Measurements from ENCODE around the gene TMCO4. TPM values are rescaled to one million over a fixed set of nuclear protein-coding genes. Genes with fewer than 3 reads are reported as not detected.

The TMCO4 gene
- total and polyA plus RNA-seq, 10 of the 15 experiments (the other 5 are each of a cell fraction or from before 2014, with no cell fraction given), result 2.4 to 20.8 (median 13.0) TPM

- TF ChIP-seq MTA3 (IDR thresholded peaks at IDR 0.05; ENCODE audit: borderline replicate concordance, low read length), result no peak
- 0 out of 2 replicates have a peak, but pooled peaks have one; percentile 42 for TF ChIP-seq IRF4 (IDR thresholded peaks at IDR 0.05; ENCODE audit: low read depth, low read length)
- TF ChIP-seq ZNF622 (IDR thresholded peaks at IDR 0.05), result no peak
- no peak; the same call in 1 of the 2 replicates for TF ChIP-seq MLLT1 (IDR thresholded peaks at IDR 0.05)
- TF ChIP-seq BCL11A (IDR thresholded peaks at IDR 0.05; ENCODE audit: low read depth, low read length), result 0 out of 2 replicates have a peak, but pooled peaks have one; percentile 7
- TF ChIP-seq TARDBP (IDR thresholded peaks at IDR 0.05; ENCODE audit: borderline replicate concordance), result no peak
- peak; percentile 86 for TF ChIP-seq NBN (IDR thresholded peaks at IDR 0.05)
- TF ChIP-seq ESRRA (IDR thresholded peaks at IDR 0.05; ENCODE audit: low read length), result no peak
- TF ChIP-seq JUND (IDR thresholded peaks at IDR 0.05; ENCODE audit: low read depth, low read length), result no peak
- no peak for TF ChIP-seq YY1 (IDR thresholded peaks at IDR 0.05; ENCODE audit: low read depth, low read length)
- peak in 1 of 2 experiments; percentile 7; a peak in 2 of 4 replicates for TF ChIP-seq BHLHE40 (IDR thresholded peaks at IDR 0.05; ENCODE audit: borderline replicate concordance in 1 of 2, low read depth in 2 of 2, low read length in 1 of 2)
- no peak for TF ChIP-seq HDAC2 (IDR thresholded peaks at IDR 0.05)
- TF ChIP-seq POLR2A (IDR thresholded peaks at IDR 0.05; ENCODE audit: low read depth, low read length), result no peak
- TF ChIP-seq STAT3 (IDR thresholded peaks at IDR 0.05; ENCODE audit: low read depth, low read length), result no peak
- no peak for TF ChIP-seq KLF5 (IDR thresholded peaks at IDR 0.05; ENCODE audit: partially characterized antibody)
- no peak for TF ChIP-seq ZNF274 (IDR thresholded peaks at IDR 0.05; ENCODE audit: insufficient read depth, insufficient read length)
- no peak for TF ChIP-seq RBBP5 (conservative IDR thresholded peaks at IDR 0.05)
- no peak for TF ChIP-seq ZZZ3 (IDR thresholded peaks at IDR 0.05; ENCODE audit: control insufficient read depth, insufficient read length, low read depth)
- 0 out of 2 replicates have a peak, but pooled peaks have one; percentile 44 for TF ChIP-seq PKNOX1 (IDR thresholded peaks at IDR 0.05)
- peak; percentile 71 for TF ChIP-seq NR2F1 (conservative IDR thresholded peaks at IDR 0.05)
- TF ChIP-seq PBX3 (IDR thresholded peaks at IDR 0.05; ENCODE audit: insufficient replicate concordance, low read depth, low read length), result no peak
- no peak for TF ChIP-seq ZNF24 (IDR thresholded peaks at IDR 0.05)
- TF ChIP-seq ATF2 (IDR thresholded peaks at IDR 0.05; ENCODE audit: low read length), result peak; percentile 92
- no peak for TF ChIP-seq KAT2A (conservative IDR thresholded peaks at IDR 0.05; ENCODE audit: control insufficient read depth, low read depth, low read length)
- TF ChIP-seq CREM (IDR thresholded peaks at IDR 0.05; ENCODE audit: low read depth), result no peak; the same call in 1 of the 2 replicates
These were observed 88.7 kb downstream of the TMCO4 start (continued) for GRCh38 chr1:19710825-19711611.
